IMR-90 (cell line): Measurements from ENCODE around the gene NEURL2. TPM values are rescaled to one million over a fixed set of nuclear protein-coding genes. Genes with fewer than 3 reads are reported as not detected.

Experiments used
- ATAC-seq: fragments of 200-7000 bp; cut with Tn5 transposase; 2 replicates; pipeline ENCODE4 v1.9.1; 2020; ENCODE audit warnings: low read depth, mild to moderate bottlenecking, moderate library complexity
- BruUV-seq: library from RNA; stranded (reverse); fragments of 400-500 nt; replicated peaks from 2 replicates; lab custom pipeline; 2021; lab: Mats Ljungman, UMichigan
- CTCF ChIA-PET: fragments of 300-600 bp; formaldehyde crosslinking; extraction: SDS; loops from one replicate; lab custom pipeline; 2021; ENCODE audit warnings: antibody characterized with exemption; lab: Yijun Ruan, JAX
- POLR2A ChIA-PET: fragments of 300-600 bp; sonication (Branson Sonifier 250); formaldehyde crosslinking; loops from one replicate; lab custom pipeline; 2022; ENCODE audit warnings: antibody characterized with exemption; ENCODE audit not compliant: unreplicated experiment; lab: Charles Lee
- DNase-seq: peaks from one replicate; pipeline ENCODE4 v3.0.0; 2013
- H2AFZ ChIP-seq: replicated peaks from 2 replicates; pipeline ENCODE3; 2013; ENCODE audit warnings: low read length, mild to moderate bottlenecking; ENCODE audit not compliant: poor library complexity
- H2AK5ac ChIP-seq: 2 replicates; pipeline ENCODE4 v1.6.1; 2013; ENCODE audit warnings: low read depth, low read length, inconsistent platforms
- H2AK9ac ChIP-seq: replicated peaks from 2 replicates; pipeline ENCODE3; 2013; ENCODE audit warnings: mild to moderate bottlenecking, low read depth, low read length, moderate library complexity; ENCODE audit not compliant: poor library complexity
- H2BK120ac ChIP-seq: 2 replicates; pipeline ENCODE4 v1.6.1; 2013; ENCODE audit warnings: low read depth, low read length, inconsistent platforms
- H2BK15ac ChIP-seq: 3 replicates; pipeline ENCODE4 v1.6.1; 2013; ENCODE audit warnings: low read depth, low read length, inconsistent platforms
- H2BK20ac ChIP-seq: 2 replicates; pipeline ENCODE4 v1.6.1; 2013; ENCODE audit warnings: low read depth, mild to moderate bottlenecking, inconsistent platforms, low read length, moderate library complexity
- H2BK5ac ChIP-seq: 2 replicates; pipeline ENCODE4 v1.6.1; 2013; ENCODE audit warnings: mild to moderate bottlenecking, low read depth, low read length, inconsistent platforms; ENCODE audit not compliant: poor library complexity, severe bottlenecking
- H3K14ac ChIP-seq: replicated peaks from 2 replicates; pipeline ENCODE4 v1.6.1; 2013; ENCODE audit warnings: low read depth, low read length, inconsistent platforms
- H3K18ac ChIP-seq: 2 replicates; pipeline ENCODE4 v1.6.1; 2013; ENCODE audit warnings: low read depth, low read length, control low read depth
- H3K23ac ChIP-seq: 2 replicates; pipeline ENCODE4 v1.6.1; 2013; ENCODE audit warnings: low read depth, low read length, inconsistent platforms
- H3K27ac ChIP-seq: 2 replicates; pipeline ENCODE4 v1.5.1; 2013; ENCODE audit warnings: mild to moderate bottlenecking, control low read depth, low read length; ENCODE audit not compliant: insufficient read depth
- H3K27me3 ChIP-seq: 2 replicates; pipeline ENCODE4 v1.6.1; 2013; ENCODE audit warnings: low read length; ENCODE audit not compliant: control insufficient read depth, insufficient read depth
- H3K36me3 ChIP-seq: 2 replicates; pipeline ENCODE4 v1.6.1; 2013; ENCODE audit warnings: low read length, mixed read lengths; ENCODE audit not compliant: control insufficient read depth, insufficient read depth
- H3K4ac ChIP-seq: 2 replicates; pipeline ENCODE4 v1.6.1; 2013; ENCODE audit warnings: low read depth, low read length, inconsistent platforms
- H3K4me1 ChIP-seq: 2 replicates; pipeline ENCODE4 v1.6.1; 2013; ENCODE audit warnings: low read length, mixed read lengths; ENCODE audit not compliant: control insufficient read depth, insufficient read depth
- H3K4me2 ChIP-seq: 2 replicates; pipeline ENCODE4 v1.6.1; 2013; ENCODE audit warnings: low read depth, mild to moderate bottlenecking, control low read depth, low read length, moderate library complexity
- H3K4me3 ChIP-seq: 2 replicates; pipeline ENCODE4 v1.5.1; 2013; ENCODE audit warnings: low read depth, mild to moderate bottlenecking, control low read depth, low read length, moderate library complexity; ENCODE audit not compliant: insufficient read depth
- H3K56ac ChIP-seq: 2 replicates; pipeline ENCODE4 v1.6.1; 2013; ENCODE audit warnings: low read length, inconsistent platforms; ENCODE audit not compliant: insufficient read depth; ENCODE audit errors: extremely low read depth
- H3K79me1 ChIP-seq, 2 experiments: 2 replicates each; pipeline ENCODE4 v1.6.1; 2013; ENCODE audit warnings: low read length in 2 of 2, inconsistent platforms in 1 of 2, low read depth in 1 of 2
- H3K9ac ChIP-seq: 2 replicates; pipeline ENCODE4 v1.6.1; 2013; ENCODE audit warnings: low read depth, low read length, control low read depth
- H3K9me1 ChIP-seq: 2 replicates; pipeline ENCODE4 v1.6.1; 2013; ENCODE audit warnings: low read length, inconsistent platforms; ENCODE audit not compliant: insufficient read depth
- H3K9me3 ChIP-seq: 2 replicates; pipeline ENCODE4 v1.6.1; 2013; ENCODE audit warnings: low read length; ENCODE audit not compliant: control insufficient read depth, insufficient read depth
- H4K20me1 ChIP-seq: 2 replicates; pipeline ENCODE4 v1.6.1; 2013; ENCODE audit warnings: low read length, inconsistent platforms; ENCODE audit not compliant: insufficient read depth
- H4K5ac ChIP-seq: 2 replicates; pipeline ENCODE4 v1.6.1; 2013; ENCODE audit warnings: mild to moderate bottlenecking, low read depth, low read length, control low read depth
- H4K8ac ChIP-seq, 2 experiments: 2 replicates each; pipeline ENCODE4 v1.6.1; 2013; ENCODE audit warnings: low read depth in 2 of 2, low read length in 2 of 2, control low read depth in 1 of 2, inconsistent platforms in 1 of 2
- H4K91ac ChIP-seq: 2 replicates; pipeline ENCODE4 v1.6.1; 2013; ENCODE audit warnings: low read depth, low read length, inconsistent platforms; ENCODE audit not compliant: insufficient read depth
- CHD1 ChIP-seq: IDR thresholded peaks from 2 replicates; pipeline ENCODE4 v1.6.1; 2012; ENCODE audit warnings: low read depth, low read length, improper control_type of control experiment
- CTCF ChIP-seq: conservative IDR thresholded peaks from 2 replicates; pipeline ENCODE4 v1.5.1; 2012; ENCODE audit warnings: mild to moderate bottlenecking, low read depth, low read length, improper control_type of control experiment
- MXI1 ChIP-seq: IDR thresholded peaks from 2 replicates; pipeline ENCODE4 v1.6.1; 2012; ENCODE audit warnings: low read depth, mild to moderate bottlenecking, low read length, moderate library complexity, borderline replicate concordance
- RAD21 ChIP-seq: IDR thresholded peaks from 2 replicates; pipeline ENCODE4 v1.6.1; 2012; ENCODE audit warnings: low read length, improper control_type of control experiment
- WGBS, 2 experiments: methylation state at CpG; one replicate each; pipeline versions ENCODE4 v1.1.5 to v1.1.7; 2013; ENCODE audit warnings: missing lambda C conversion rate in 2 of 2; ENCODE audit not compliant: insufficient read length in 1 of 2; ENCODE audit errors: extremely low coverage in 2 of 2; 5-methylcytosine and 5-hydroxymethylcytosine counted together
- dilution Hi-C: fragments of 300-500 bp; cut with HindIII; formaldehyde crosslinking; loops from one replicate; pipeline ENCODE4 v1.14.3; 2018; ENCODE audit warnings: low sequenced_read_pairs; ENCODE audit not compliant: unreplicated experiment
- in situ Hi-C: fragments of 300-500 bp; cut with MboI; formaldehyde crosslinking; loops from 3 replicates; pipeline ENCODE4 v1.14.3; 2019; ENCODE audit warnings: low sequenced_read_pairs, inconsistent platforms, mixed read lengths
- intact Hi-C: fragments of 100-400 bp; cut with micrococcal nuclease; formaldehyde crosslinking; loops from 2 replicates; pipeline ENCODE4 v1.10.0; 2022
- polyA plus RNA-seq, 3 experiments: library from polyadenylated mRNA; depleted of rRNA; stranded (reverse); fragments of >200 nt; gene quantifications; 2 replicates each; pipeline ENCODE4 v1.2.3, GENCODE V29; 2012; ENCODE audit warnings: low replicate concordance in 1 of 3
- total RNA-seq: library from RNA; depleted of rRNA; stranded (reverse); fragments of >200 nt; gene quantifications from 2 replicates; pipeline ENCODE4 v1.2.3, GENCODE V29; 2012

Gene NEURL2
- total and polyA plus RNA-seq, 2 of the 4 experiments (the other 2 are of a cell fraction) = 1.1 to 2.5 TPM

GRCh38 chr20:45878076-45878761 is 12.8 kb downstream of the NEURL2 start:
- ATAC-seq = no peak
- dilution Hi-C loops = no loop called here

More at GRCh38 chr20:45878076-45878761, 12.8 kb downstream of the NEURL2 start:
- no peak overlapping the region for H2BK15ac ChIP-seq
- no peaks in the 10 kb centered on the region for H4K20me1 ChIP-seq
- in situ Hi-C loops = no loop called here
- H4K91ac ChIP-seq = no peak overlapping the region
- no peaks in the 10 kb centered on the region; the same call in 1 of the 2 replicates for H3K9me1 ChIP-seq
- no peak overlapping the region for H2AK5ac ChIP-seq
- no peak overlapping the region for H2BK20ac ChIP-seq
- ChIA-PET CTCF (no interaction called here), POLR2A (no interaction called here)
- no peak for DNase-seq
- H3K4me3 ChIP-seq = no peak overlapping the region
- intact Hi-C loops = no loop called here
- no peak overlapping the region for H3K9ac ChIP-seq
- no peaks in the 10 kb centered on the region for H3K9me3 ChIP-seq
- no peak overlapping the region for H4K5ac ChIP-seq
- peaks cover 26% of the 10 kb centered on the region for H3K36me3 ChIP-seq
- H3K4me1 ChIP-seq = peaks cover 4% of the 10 kb centered on the region
- no peaks in the 10 kb centered on the region for H3K27me3 ChIP-seq
- 84% methylated on average over 3 of the region's 13 CpGs; no CpG with 5 or more reads in 1 of the 2 experiments for WGBS, 2 experiments
- no peak overlapping the region for H3K23ac ChIP-seq
- H3K18ac ChIP-seq = no peak overlapping the region
- no peak overlapping the region for H3K4me2 ChIP-seq
- H2BK5ac ChIP-seq = no peak overlapping the region
- no peak overlapping the region for H2AFZ ChIP-seq
- no peak overlapping the region for H3K4ac ChIP-seq
- H3K27ac ChIP-seq = no peak overlapping the region
- H2AK9ac ChIP-seq = no peak overlapping the region
- H3K56ac ChIP-seq = no peak overlapping the region
- no peak for TF ChIP-seq RAD21
- no peak for TF ChIP-seq MXI1
- TF ChIP-seq CTCF = no peak
- no peak for TF ChIP-seq CHD1
- no peak overlapping the region for H4K8ac ChIP-seq
- peaks cover 11 to 26% of the 10 kb centered on the region in 2 experiments; a peak in 3 of 4 replicates for H3K79me1 ChIP-seq
- no peak overlapping the region for H3K14ac ChIP-seq
- BruUV-seq = no TSS peak
- H2BK120ac ChIP-seq = no peak overlapping the region
